ENCODE data around the gene OR2A1. TPM values are rescaled to one million over a fixed set of nuclear protein-coding genes. Genes with fewer than 3 reads are reported as not detected.
"Not testable (repeated sequence)": the region's sequence is repeated elsewhere in the genome, so short reads cannot be mapped to it uniquely, and the experiment has no call there.

OR2A1 gene
- total and polyA plus RNA-seq, 2 of the 8 experiments (the other 6 are each of a cell fraction or from before 2014, with no cell fraction given), result 0.05 TPM; not detected in 1

DNA sequence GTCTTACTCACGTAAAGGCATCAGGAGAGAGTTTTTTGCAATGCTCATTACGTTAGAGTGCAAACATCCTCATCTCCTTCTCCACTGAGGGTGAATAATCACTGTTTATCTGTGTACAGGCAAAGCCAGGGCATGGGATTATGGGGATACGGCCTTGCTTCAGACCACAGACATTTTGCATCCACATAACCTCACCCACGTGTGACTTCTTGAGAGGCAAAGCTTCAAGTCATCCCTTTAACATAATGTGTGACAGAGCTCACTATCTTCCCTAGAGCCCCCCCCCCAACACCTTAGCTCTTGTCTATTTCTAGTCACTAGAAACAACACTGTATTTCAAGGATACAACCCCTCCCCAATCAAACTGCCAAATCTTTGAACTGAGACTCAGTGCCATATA lies 20.6 kb upstream of the OR2A1 start:
- not testable (repeated sequence) for FAIRE-seq
- WGBS, 2 experiments (ENCODE audit: extremely low coverage in 1 of 2, insufficient coverage in 1 of 2, insufficient read length in 1 of 2, insufficient replicate concordance in 2 of 2, low coverage in 1 of 2, low lambda C conversion rate in 2 of 2, missing lambda C conversion rate in 1 of 2), result 97% methylated on average over 2 of the region's 4 CpGs; no CpG with 5 or more reads in 1 of the 2 experiments

DNA sequence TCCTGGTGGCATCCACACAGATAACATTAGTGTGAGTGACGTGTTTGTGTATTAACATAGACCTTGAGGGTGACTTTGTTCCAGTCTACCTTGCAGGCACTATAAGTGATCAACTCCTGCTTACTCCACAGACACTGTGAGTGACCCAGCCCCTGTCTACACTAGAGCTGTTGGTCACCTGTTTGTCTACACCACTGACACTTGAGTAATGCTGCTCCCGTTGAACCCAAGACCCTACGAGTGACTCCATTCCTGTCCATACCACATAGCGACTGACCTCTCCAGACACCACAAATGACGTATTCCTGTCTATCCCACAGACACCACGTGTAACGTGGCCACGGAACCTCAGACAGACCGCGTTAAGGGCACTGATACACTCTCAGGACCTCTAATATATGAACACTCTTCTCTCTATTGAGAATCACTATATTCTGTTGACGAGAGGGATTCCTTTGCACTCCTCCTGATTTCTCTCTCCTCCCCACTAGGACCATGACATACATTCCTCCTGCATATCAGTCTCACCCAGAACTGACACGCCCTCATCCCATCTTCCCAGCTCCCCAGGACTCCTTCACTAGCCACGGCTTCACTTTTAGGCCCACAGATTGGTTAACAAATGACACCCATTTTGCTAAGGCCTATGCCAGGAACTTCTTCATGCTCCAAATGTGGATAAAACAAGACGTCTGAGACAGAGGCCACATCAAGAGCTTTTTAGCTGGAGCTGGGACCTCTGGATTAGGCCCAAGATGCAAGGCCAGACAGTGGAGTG lies 19.6 kb upstream of the OR2A1 start:
- H4K5ac ChIP-seq (ENCODE audit: insufficient read length, low read depth, low read length); H2AFZ ChIP-seq (ENCODE audit: low read length); H3K23ac ChIP-seq (ENCODE audit: insufficient read length); H3K23me2 ChIP-seq (ENCODE audit: low read depth, low read length); H4K8ac ChIP-seq (ENCODE audit: extremely low read depth, insufficient read depth, low read length); H3K9me3 ChIP-seq (ENCODE audit: insufficient read depth in 2 of 2, low read depth in 1 of 2, low read length in 1 of 2); H4K20me1 ChIP-seq (replicated peaks in 1 of 2; ENCODE audit: control insufficient read depth in 1 of 2, insufficient read depth in 2 of 2, low read length in 2 of 2); H2BK15ac ChIP-seq (ENCODE audit: low read length); H3K27me3 ChIP-seq (replicated peaks in 1 of 4; ENCODE audit: control insufficient read depth in 3 of 4, extremely low read depth in 1 of 4, insufficient read depth in 3 of 4, low read length in 3 of 4); H3K36me3 ChIP-seq (ENCODE audit: control insufficient read depth in 2 of 4, insufficient read depth in 4 of 4, low read length in 3 of 4); CTCF ChIA-PET (ENCODE audit: partially characterized antibody); H2BK12ac ChIP-seq (ENCODE audit: low read depth, low read length); H3K9ac ChIP-seq (replicated peaks in 1 of 4; ENCODE audit: extremely low read depth in 1 of 4, low read depth in 3 of 4, low read length in 3 of 4); H3K79me2 ChIP-seq (ENCODE audit: control insufficient read depth in 1 of 2, insufficient read depth in 2 of 2, low read length in 2 of 2); H3K4me3 ChIP-seq (ENCODE audit: extremely low read depth in 1 of 4, insufficient read depth in 2 of 4, low read depth in 3 of 4, low read length in 4 of 4); H2BK120ac ChIP-seq (replicated peaks; ENCODE audit: low read depth, low read length); H3K4me1 ChIP-seq (replicated peaks in 1 of 4; ENCODE audit: control insufficient read depth in 3 of 4, insufficient read depth in 4 of 4, low read length in 3 of 4); H2BK20ac ChIP-seq (ENCODE audit: low read length); H2BK5ac ChIP-seq (ENCODE audit: low read depth, low read length); H3K14ac ChIP-seq (ENCODE audit: insufficient read length); DNase-seq (ENCODE audit: low read depth in 1 of 2, low spot score in 2 of 2); H4K91ac ChIP-seq (replicated peaks; ENCODE audit: insufficient read length, low read length); H3K79me1 ChIP-seq (ENCODE audit: low read depth, low read length); H3K27ac ChIP-seq (ENCODE audit: low read depth, low read length); H2AK5ac ChIP-seq (ENCODE audit: low read depth, low read length); H3K4ac ChIP-seq (replicated peaks; ENCODE audit: insufficient read length, low read depth, low read length); H3K18ac ChIP-seq (ENCODE audit: extremely low read depth, low read length); H3K56ac ChIP-seq (replicated peaks; ENCODE audit: insufficient read length, low read depth, low read length); FAIRE-seq; POLR2A ChIA-PET (ENCODE audit: partially characterized antibody); H3K4me2 ChIP-seq (ENCODE audit: insufficient read depth in 1 of 2, low read depth in 2 of 2, low read length in 2 of 2): not testable (repeated sequence)
- WGBS, 2 experiments (ENCODE audit: extremely low coverage in 1 of 2, insufficient coverage in 1 of 2, insufficient read length in 1 of 2, insufficient replicate concordance in 2 of 2, low coverage in 1 of 2, low lambda C conversion rate in 2 of 2, missing lambda C conversion rate in 1 of 2), result 92% methylated on average over 3 of the region's 14 CpGs; no CpG with 5 or more reads in 1 of the 2 experiments

More for the DNA sequence above, 20.6 kb upstream of the OR2A1 start:
- H2AFZ ChIP-seq (ENCODE audit: low read length); H3K4me3 ChIP-seq (ENCODE audit: extremely low read depth in 1 of 4, insufficient read depth in 2 of 4, low read depth in 3 of 4, low read length in 4 of 4); H3K79me2 ChIP-seq (ENCODE audit: control insufficient read depth in 1 of 2, insufficient read depth in 2 of 2, low read length in 2 of 2); H2BK120ac ChIP-seq (replicated peaks; ENCODE audit: low read depth, low read length); H2BK15ac ChIP-seq (ENCODE audit: low read length); H4K20me1 ChIP-seq (replicated peaks in 1 of 2; ENCODE audit: control insufficient read depth in 1 of 2, insufficient read depth in 2 of 2, low read length in 2 of 2); H3K23me2 ChIP-seq (ENCODE audit: low read depth, low read length); H3K9ac ChIP-seq (replicated peaks in 1 of 4; ENCODE audit: extremely low read depth in 1 of 4, low read depth in 3 of 4, low read length in 3 of 4); H3K14ac ChIP-seq (ENCODE audit: insufficient read length); H2AK5ac ChIP-seq (ENCODE audit: low read depth, low read length); H3K4me2 ChIP-seq (ENCODE audit: insufficient read depth in 1 of 2, low read depth in 2 of 2, low read length in 2 of 2); H4K5ac ChIP-seq (ENCODE audit: insufficient read length, low read depth, low read length); CTCF ChIA-PET (ENCODE audit: partially characterized antibody); H4K8ac ChIP-seq (ENCODE audit: extremely low read depth, insufficient read depth, low read length); H3K23ac ChIP-seq (ENCODE audit: insufficient read length); H3K4me1 ChIP-seq (replicated peaks in 1 of 4; ENCODE audit: control insufficient read depth in 3 of 4, insufficient read depth in 4 of 4, low read length in 3 of 4); H2BK20ac ChIP-seq (ENCODE audit: low read length); H4K91ac ChIP-seq (replicated peaks; ENCODE audit: insufficient read length, low read length); H2BK12ac ChIP-seq (ENCODE audit: low read depth, low read length); POLR2A ChIA-PET (ENCODE audit: partially characterized antibody); H3K36me3 ChIP-seq (ENCODE audit: control insufficient read depth in 2 of 4, insufficient read depth in 4 of 4, low read length in 3 of 4); H3K79me1 ChIP-seq (ENCODE audit: low read depth, low read length); H3K4ac ChIP-seq (replicated peaks; ENCODE audit: insufficient read length, low read depth, low read length); H3K18ac ChIP-seq (ENCODE audit: extremely low read depth, low read length); H3K27me3 ChIP-seq (replicated peaks in 1 of 4; ENCODE audit: control insufficient read depth in 3 of 4, extremely low read depth in 1 of 4, insufficient read depth in 3 of 4, low read length in 3 of 4); H3K56ac ChIP-seq (replicated peaks; ENCODE audit: insufficient read length, low read depth, low read length); H2BK5ac ChIP-seq (ENCODE audit: low read depth, low read length); H3K9me3 ChIP-seq (ENCODE audit: insufficient read depth in 2 of 2, low read depth in 1 of 2, low read length in 1 of 2); DNase-seq (ENCODE audit: low read depth in 1 of 2, low spot score in 2 of 2); H3K27ac ChIP-seq (ENCODE audit: low read depth, low read length): not testable (repeated sequence)
